Measurements from ENCODE around the gene IL10.

Gene IL10

DNA sequence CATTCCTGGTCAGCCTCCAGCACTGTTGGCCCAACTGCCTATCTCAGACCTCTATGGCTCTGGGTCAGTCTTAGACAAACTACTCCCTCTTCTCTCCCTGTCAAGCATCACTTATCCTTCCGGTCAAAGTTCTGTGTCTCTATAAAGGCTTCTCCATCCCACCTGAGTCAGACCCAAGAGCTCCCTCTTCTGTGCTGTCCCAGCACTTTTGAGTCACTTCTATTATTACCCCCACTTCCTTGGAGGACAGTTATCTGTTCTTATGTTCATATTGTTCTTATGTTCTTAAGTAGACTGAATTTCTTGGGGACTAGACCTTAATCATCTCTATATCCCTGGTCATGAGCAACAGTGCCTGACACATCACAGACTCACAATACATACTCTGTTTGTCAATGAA, 29.2 kb upstream of the IL10 start:
- Mint-ChIP-seq H3K4me3 (no peak overlapping the region), H3K9me3 (no peaks in the 10 kb centered on the region), H3K4me1 (no peaks in the 10 kb centered on the region)

DNA sequence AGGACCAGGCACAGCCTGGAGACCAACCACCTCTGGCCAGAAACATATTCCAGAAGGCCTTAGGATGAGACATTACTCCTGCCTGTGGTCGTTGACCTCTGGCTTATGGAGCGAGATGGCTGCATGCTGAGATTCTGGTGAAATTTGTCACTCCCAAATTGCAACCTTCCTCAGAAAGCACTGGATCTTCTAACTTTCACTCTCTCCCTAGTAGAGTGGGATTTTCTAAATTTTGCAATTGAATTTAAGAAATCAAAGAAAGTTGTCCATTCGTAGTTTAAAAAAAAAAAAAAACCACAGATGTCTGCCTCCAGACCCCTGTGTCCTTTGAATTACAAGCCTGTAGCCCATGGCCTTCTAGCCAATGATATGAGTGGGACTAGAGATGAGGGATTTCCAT, 28.6 kb upstream of the IL10 start:
- TF ChIP-seq, protein P1, sequence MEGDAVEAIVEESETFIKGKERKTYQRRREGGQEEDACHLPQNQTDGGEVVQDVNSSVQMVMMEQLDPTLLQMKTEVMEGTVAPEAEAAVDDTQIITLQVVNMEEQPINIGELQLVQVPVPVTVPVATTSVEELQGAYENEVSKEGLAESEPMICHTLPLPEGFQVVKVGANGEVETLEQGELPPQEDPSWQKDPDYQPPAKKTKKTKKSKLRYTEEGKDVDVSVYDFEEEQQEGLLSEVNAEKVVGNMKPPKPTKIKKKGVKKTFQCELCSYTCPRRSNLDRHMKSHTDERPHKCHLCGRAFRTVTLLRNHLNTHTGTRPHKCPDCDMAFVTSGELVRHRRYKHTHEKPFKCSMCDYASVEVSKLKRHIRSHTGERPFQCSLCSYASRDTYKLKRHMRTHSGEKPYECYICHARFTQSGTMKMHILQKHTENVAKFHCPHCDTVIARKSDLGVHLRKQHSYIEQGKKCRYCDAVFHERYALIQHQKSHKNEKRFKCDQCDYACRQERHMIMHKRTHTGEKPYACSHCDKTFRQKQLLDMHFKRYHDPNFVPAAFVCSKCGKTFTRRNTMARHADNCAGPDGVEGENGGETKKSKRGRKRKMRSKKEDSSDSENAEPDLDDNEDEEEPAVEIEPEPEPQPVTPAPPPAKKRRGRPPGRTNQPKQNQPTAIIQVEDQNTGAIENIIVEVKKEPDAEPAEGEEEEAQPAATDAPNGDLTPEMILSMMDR (IDR thresholded peaks at IDR 0.05; ENCODE audit: unreplicated experiment in 3 of 3) = no peak

More for the DNA sequence above, 29.2 kb upstream of the IL10 start:
- peaks cover 8% of the 10 kb centered on the region for H3K27me3 Mint-ChIP-seq (ENCODE audit: low read depth)
- TF ChIP-seq, protein P1 (IDR thresholded peaks at IDR 0.05; ENCODE audit: unreplicated experiment in 3 of 3) = no peak
- no peaks in the 10 kb centered on the region for H3K36me3 Mint-ChIP-seq (ENCODE audit: low read depth)
- no peak overlapping the region for H3K27ac Mint-ChIP-seq

DNA sequence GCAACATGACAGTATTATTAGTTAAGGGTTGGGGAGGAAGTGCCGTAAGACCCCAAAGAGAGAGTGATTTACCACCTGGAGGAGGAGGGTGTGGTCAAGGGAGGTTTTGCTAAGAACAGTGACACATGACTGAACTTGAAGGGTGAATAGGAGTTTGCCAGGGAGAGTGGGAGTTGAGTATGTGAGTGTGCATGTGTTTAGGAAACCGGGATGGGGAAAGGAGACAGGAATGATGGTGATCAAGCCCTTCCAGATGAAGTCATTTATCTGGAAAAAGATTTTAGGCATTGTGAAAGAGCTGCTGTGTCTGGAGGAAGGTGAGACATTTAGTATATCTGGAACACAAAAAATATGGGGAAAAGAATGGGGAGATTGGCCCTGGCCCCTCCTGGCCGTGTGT, 28.1 kb upstream of the IL10 start:
- Mint-ChIP-seq H3K9me3 (no peaks in the 10 kb centered on the region), H3K4me1 (no peaks in the 10 kb centered on the region), H3K36me3 (ENCODE audit: low read depth) (no peaks in the 10 kb centered on the region), H3K27ac (no peak overlapping the region), H3K27me3 (ENCODE audit: low read depth) (peaks cover 6% of the 10 kb centered on the region), H3K4me3 (no peak overlapping the region)
- TF ChIP-seq, protein P1 (IDR thresholded peaks at IDR 0.05; ENCODE audit: unreplicated experiment in 3 of 3) = no peak

More for the DNA sequence above, 28.6 kb upstream of the IL10 start:
- Mint-ChIP-seq H3K27ac (no peak overlapping the region), H3K27me3 (ENCODE audit: low read depth) (peaks cover 6% of the 10 kb centered on the region), H3K4me1 (no peaks in the 10 kb centered on the region), H3K4me3 (no peak overlapping the region), H3K9me3 (no peaks in the 10 kb centered on the region), H3K36me3 (ENCODE audit: low read depth) (no peaks in the 10 kb centered on the region)

DNA sequence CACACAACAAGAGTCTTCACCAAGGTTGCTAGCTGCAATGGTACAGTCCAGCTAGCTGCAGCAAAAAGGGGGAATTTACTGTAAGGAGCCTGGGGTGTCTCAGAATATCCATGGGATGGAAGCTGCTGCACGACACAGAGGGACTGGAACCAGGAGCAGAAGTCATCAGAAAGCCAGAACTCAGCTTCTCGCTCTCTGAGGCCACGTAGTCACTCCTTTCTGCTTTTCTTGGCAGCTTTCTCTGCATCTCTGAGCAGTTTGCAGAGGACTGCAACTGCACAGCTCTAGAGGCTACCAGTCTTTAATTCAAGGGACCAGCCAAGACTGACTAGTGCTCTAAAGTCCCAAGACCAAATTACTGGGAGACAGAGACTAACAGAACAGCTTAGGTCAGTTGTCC, 27.0 kb upstream of the IL10 start:
- peaks cover 9% of the 10 kb centered on the region for H3K27me3 Mint-ChIP-seq (ENCODE audit: low read depth)

DNA sequence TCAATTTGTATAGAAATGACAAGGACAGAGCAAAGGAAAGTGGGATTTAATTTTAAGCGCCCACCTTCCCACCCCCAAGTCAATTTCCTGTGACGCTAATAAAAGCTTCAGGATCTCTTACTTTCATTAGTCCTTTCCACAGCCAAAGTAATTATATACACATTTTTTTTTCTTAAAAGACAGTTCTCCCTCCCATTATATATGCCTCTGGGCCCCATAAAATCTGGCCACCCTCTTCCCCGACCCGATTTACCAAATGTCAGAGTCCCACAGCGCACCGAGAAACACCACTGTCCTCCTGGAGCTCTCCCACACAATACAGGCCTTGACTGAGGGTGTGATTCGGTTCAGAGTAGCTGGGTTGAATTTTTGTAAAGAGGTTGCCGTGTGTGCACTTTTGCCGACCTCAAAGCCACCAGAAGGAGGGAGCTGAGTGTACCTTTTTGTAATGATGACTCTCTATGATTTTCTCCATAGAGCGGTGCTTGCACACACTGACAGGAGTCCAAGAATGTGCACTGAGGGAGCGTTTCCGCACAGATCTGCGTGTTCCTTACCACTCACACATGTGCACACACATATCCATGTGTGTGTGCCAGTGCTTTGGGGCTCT, 26.2 kb upstream of the IL10 start:
- TF ChIP-seq, protein P1 (IDR thresholded peaks at IDR 0.05; ENCODE audit: unreplicated experiment in 3 of 3) = no peak
- no peaks in the 10 kb centered on the region for H3K9me3 Mint-ChIP-seq
- no peak overlapping the region for H3K4me3 Mint-ChIP-seq
- H3K36me3 Mint-ChIP-seq (ENCODE audit: low read depth) = no peaks in the 10 kb centered on the region
- H3K27ac Mint-ChIP-seq = no peak overlapping the region
- H3K4me1 Mint-ChIP-seq = no peaks in the 10 kb centered on the region
- peaks cover 7% of the 10 kb centered on the region for H3K27me3 Mint-ChIP-seq (ENCODE audit: low read depth)

More for the DNA sequence above, 27.0 kb upstream of the IL10 start:
- Mint-ChIP-seq H3K4me1 (no peaks in the 10 kb centered on the region), H3K27ac (no peak overlapping the region), H3K36me3 (ENCODE audit: low read depth) (no peaks in the 10 kb centered on the region), H3K9me3 (no peaks in the 10 kb centered on the region), H3K4me3 (no peak overlapping the region)
- TF ChIP-seq, protein P1 (IDR thresholded peaks at IDR 0.05; ENCODE audit: unreplicated experiment in 3 of 3) = no peak

Measured in nephron (organoid).